Activated effector memory CD4-positive, alpha-beta T cell treated with Interleukin-2 at 50 U/mL for 16 hours (primary cell): ENCODE results near the gene CD19.
A peak's percentile ranks its signal among the peaks of the same experiment; 100 is the strongest.
"Not testable (repeated sequence)": the region's sequence is repeated elsewhere in the genome, so short reads cannot be mapped to it uniquely, and the experiment has no call there.

Experiments
- DNase-seq: peaks from one replicate; pipeline ENCODE4 v3.0.0-alpha.2; 2020

CD19 gene

GRCh38 chr16:28910086-28911031 is 21.4 kb upstream of the CD19 start:
- no peak for DNase-seq

GRCh38 chr16:28912558-28912957 is 19.2 kb upstream of the CD19 start:
- DNase-seq: no peak

DNA sequence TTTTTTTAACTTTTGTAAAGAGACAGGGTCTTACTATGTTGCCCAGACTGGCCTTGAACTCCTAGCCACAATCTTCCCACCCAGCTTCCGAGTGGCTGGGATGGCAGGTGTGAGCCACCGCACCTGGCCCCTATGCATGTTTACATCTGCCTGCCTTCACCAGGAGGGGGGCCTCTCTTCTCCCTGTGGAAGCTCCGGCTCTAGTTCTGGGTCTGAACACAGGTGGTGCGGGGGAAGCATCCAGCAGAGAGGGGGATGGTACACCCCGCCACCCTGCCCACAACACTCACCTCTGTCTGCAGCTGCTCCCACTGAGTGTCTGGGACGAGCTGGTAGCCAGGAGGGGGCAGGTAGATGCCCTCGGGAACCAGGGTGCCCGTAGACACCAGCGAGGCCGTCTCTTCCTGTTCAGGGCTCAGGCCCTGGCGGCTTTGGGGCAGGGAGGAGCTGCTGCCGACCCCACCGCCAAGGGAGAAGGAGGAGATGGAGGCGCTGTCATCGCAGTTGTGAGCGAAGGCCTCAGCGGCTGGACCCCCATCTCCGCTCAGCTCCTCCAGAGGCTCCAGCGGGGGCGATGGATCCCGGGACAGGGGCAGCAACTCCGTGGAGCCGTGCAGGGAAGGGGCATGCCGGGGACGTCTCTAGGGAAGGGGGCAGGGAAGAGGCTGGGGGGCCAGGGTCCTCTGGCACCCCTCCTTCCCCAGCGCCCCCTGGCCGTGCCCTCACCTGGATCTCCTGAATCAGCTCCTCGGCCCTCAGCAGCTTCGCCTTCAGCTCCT is 17.6 kb upstream of the CD19 start:
- no peak for DNase-seq

- DNase-seq: no peak
Measured at GRCh38 chr16:28915181-28915580, 16.6 kb upstream of the CD19 start.

DNA sequence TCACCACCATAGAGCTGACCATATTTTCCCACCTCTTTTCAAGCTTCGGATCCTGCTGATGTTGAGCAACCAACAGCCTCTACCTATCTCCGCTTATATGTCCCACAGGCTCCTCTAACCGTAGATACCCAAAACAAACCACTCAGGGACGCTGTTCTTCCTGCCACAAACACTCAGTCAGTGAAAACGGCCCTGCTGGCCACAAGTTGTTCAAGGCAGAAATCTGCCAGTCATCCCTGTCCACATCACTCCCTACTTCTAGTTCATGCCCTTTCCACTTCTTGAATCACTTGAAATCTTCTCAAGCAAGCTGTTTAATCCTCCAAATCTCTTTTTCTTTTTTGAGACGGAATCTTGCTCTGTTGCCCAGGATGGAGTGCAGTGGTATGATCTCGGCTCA is 14.7 kb upstream of the CD19 start:
- no peak for DNase-seq

- DNase-seq: no peak
Measured at GRCh38 chr16:28918698-28919097, 13.1 kb upstream of the CD19 start.

- no peak for DNase-seq
Measured at GRCh38 chr16:28923231-28923587, 8.6 kb upstream of the CD19 start.

GRCh38 chr16:28923652-28924398 is 7.9 kb upstream of the CD19 start:
- no peak for DNase-seq

DNA sequence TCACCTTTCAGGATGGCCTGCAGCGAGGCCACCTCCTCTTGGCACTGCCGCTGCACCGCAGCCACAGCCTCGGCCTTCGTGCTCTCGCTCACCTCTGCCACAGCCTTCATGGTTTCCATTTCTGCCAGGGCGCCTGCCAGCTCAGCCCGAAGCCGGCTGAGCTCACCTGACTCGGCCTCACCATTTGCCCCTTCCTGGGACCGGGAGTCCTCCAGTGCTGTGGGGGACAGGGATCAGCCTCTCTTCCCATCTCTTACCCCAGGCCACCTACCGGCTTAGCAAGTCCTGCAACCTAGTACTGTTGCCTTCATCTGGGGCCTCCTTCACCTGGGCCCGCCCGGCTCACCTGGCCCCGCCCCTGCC is 7.4 kb upstream of the CD19 start:
- DNase-seq: no peak

DNA sequence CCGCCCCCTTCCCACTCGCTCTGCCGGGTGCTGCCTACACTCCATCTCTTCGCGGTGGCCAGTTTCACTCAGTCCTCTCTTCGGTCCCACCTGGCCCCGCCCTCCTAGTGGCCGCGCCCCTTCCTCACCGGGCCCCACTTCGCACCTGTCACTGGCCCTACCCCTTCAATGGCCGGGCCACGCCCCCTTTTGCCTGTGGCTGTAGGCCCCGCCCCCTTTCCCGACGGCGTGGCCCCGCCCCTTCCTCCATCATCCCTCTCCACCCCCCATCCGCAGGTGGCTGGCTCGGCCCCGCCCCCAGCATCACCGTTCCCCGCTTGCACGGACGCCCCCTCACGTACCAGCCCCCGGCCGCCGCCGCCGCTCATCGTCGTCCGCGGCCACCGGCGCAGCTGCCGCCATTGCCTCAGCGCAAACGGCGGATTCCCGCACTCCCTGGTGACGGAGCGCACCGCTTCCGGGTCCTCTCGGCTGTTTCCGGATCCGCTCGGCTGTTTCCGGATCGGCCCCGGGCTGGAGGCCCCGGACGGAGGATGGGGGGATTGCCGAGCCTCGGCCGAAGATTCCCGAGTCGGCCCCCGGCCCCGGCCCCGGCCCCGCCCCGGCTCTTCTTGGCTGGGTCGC is 6.9 kb upstream of the CD19 start, which contains the start of gene RABEP2:
TSS of gene RABEP2 (minus strand) at position 477 of the 624 bp plus-strand sequence. CDS start at position 402, 75 bp downstream.
- DNase-seq: peak; percentile 91

- DNase-seq: peak; percentile 72
Measured at GRCh38 chr16:28925386-28926228, 6.2 kb upstream of the CD19 start.

DNA sequence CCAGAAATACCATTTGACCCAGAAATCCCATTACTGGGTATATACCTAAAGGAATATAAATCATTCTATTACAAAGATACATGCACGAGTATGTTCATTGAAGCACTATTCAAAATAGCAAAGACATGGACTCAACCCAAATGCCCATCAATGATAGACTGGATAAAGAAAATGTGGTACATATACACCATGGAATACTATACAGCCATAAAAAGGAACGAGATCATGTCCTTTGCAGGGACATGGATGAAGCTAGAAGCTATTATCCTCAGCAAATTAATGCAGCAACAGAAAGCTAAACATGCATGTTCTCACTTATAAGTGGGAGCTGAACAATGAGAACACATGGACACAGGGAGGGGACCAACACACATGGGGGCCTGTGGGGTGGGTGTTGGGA is 5.5 kb upstream of the CD19 start:
- DNase-seq: not testable (repeated sequence)

- no peak for DNase-seq
Measured at GRCh38 chr16:28927815-28928214, 4.0 kb upstream of the CD19 start.

DNA sequence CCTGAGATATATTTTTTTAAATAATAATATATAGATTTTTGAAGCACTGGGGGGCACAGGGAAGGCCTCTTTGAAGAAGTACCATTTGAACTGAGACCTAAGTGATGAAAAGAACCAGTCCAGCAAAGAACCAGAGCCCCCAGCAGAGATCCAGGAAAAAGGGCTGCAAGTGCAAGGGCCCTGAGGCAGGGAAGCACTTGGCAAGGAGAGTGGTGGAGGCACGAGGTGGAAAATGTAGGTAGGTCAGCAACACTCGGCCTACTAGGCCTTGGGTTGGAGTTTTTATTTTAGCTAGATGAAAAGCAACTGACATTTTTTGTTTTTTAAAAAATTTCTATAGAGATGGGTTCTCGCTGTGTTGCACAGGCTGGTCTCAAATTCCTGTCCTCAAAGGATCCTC is 1.6 kb upstream of the CD19 start:
- DNase-seq: no peak

DNA sequence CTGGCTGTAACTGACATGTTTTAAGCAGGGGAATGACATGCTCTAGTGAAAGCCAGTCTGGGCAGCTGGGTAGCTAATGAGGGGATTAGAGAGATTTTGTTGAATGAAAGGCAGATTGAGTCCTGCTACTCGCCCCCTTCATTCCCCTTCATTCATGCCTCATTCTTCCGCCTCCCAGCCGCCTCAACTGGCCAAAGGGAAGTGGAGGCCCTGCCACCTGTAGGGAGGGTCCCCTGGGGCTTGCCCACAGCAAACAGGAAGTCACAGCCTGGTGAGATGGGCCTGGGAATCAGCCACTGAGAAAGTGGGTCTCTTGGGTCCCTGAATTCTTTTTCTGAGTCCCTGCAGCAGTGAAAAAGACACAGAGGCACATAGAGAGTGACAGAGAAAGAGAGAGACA is 1.1 kb upstream of the CD19 start:
- no peak for DNase-seq

DNA sequence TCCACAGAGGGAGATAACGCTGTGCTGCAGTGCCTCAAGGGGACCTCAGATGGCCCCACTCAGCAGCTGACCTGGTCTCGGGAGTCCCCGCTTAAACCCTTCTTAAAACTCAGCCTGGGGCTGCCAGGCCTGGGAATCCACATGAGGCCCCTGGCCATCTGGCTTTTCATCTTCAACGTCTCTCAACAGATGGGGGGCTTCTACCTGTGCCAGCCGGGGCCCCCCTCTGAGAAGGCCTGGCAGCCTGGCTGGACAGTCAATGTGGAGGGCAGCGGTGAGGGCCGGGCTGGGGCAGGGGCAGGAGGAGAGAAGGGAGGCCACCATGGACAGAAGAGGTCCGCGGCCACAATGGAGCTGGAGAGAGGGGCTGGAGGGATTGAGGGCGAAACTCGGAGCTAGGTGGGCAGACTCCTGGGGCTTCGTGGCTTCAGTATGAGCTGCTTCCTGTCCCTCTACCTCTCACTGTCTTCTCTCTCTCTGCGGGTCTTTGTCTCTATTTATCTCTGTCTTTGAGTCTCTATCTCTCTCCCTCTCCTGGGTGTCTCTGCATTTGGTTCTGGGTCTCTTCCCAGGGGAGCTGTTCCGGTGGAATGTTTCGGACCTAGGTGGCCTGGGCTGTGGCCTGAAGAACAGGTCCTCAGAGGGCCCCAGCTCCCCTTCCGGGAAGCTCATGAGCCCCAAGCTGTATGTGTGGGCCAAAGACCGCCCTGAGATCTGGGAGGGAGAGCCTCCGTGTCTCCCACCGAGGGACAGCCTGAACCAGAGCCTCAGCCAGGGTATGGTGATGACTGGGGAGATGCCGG is 769 bp downstream of the CD19 start:
- DNase-seq: no peak

DNA sequence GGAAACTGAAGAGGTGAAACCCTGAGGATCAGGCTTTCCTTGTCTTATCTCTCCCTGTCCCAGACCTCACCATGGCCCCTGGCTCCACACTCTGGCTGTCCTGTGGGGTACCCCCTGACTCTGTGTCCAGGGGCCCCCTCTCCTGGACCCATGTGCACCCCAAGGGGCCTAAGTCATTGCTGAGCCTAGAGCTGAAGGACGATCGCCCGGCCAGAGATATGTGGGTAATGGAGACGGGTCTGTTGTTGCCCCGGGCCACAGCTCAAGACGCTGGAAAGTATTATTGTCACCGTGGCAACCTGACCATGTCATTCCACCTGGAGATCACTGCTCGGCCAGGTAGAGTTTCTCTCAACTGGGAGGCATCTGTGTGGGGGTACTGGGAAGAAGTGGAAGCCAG is 1.4 kb downstream of the CD19 start:
- no peak for DNase-seq

DNA sequence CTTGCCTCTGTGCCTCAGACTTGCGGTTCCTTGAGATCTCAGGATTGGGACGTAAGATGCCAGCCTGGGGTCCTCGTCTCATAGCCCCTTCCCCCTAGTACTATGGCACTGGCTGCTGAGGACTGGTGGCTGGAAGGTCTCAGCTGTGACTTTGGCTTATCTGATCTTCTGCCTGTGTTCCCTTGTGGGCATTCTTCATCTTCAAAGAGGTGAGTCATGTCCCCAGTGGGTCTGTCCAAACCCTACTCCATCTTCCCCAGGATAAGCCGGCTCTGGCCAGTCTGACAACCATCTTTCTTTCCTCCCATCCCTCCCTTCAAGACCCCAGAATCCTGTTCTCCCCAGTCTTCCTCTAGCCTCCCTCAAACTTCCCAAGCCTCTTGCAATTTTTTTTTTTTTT is 3.6 kb downstream of the CD19 start:
- DNase-seq: no peak

- DNase-seq: peak; percentile 72
Measured at GRCh38 chr16:28935924-28936783, 4.4 kb downstream of the CD19 start.

GRCh38 chr16:28936784-28937155 is 5.0 kb downstream of the CD19 start:
- no peak for DNase-seq
